Natural killer cell (primary cell): ENCODE measurements around the gene NFXL1. TPM values are rescaled to one million over a fixed set of nuclear protein-coding genes. Genes with fewer than 3 reads are reported as not detected.

ENCODE experiments used
- ATAC-seq, 3 donors: fragments of 150-1000 bp in 2 of 3; fragments of 200-7000 bp in 1 of 3; cut with Tn5 transposase; 1 replicate in 1 of 3; 2 replicates in 2 of 3; pipeline ENCODE4 v1.10.0; 2021; ENCODE audit warnings: mild to moderate bottlenecking in 2 of 3, moderate library complexity in 2 of 3
- DNase-seq, 2 donors: peaks; one replicate each; pipeline versions ENCODE4 v3.0.0 to v3.0.0-alpha.2; 2013 to 2021; ENCODE audit warnings: mixed read lengths in 1 of 2
- H3K27ac ChIP-seq: one replicate; pipeline ENCODE4 v1.5.1; 2013; ENCODE audit warnings: mild to moderate bottlenecking, low read length
- H3K27me3 ChIP-seq: one replicate; pipeline ENCODE4 v1.6.1; 2013; ENCODE audit warnings: low read length; ENCODE audit not compliant: control insufficient read depth, insufficient read depth
- H3K36me3 ChIP-seq: one replicate; pipeline ENCODE4 v1.6.1; 2013; ENCODE audit warnings: low read length; ENCODE audit not compliant: control insufficient read depth, insufficient read depth
- H3K4me1 ChIP-seq: one replicate; pipeline ENCODE4 v1.6.1; 2013; ENCODE audit warnings: low read length; ENCODE audit not compliant: control insufficient read depth, insufficient read depth
- H3K4me3 ChIP-seq: one replicate; pipeline ENCODE4 v1.5.1; 2013; ENCODE audit warnings: low read length
- H3K9me3 ChIP-seq: one replicate; pipeline ENCODE4 v1.6.1; 2013; ENCODE audit warnings: low read length; ENCODE audit not compliant: control insufficient read depth, insufficient read depth
- H3K27ac Mint-ChIP-seq, 2 donors: one replicate each; pipeline ENCODE4 v1.8.0; 2022; ENCODE audit warnings: mild to moderate bottlenecking in 2 of 2, mixed read lengths in 2 of 2, moderate library complexity in 1 of 2
- H3K27me3 Mint-ChIP-seq, 2 donors: one replicate each; pipeline ENCODE4 v1.8.0; 2022; ENCODE audit warnings: low read depth in 2 of 2, mixed read lengths in 2 of 2
- H3K36me3 Mint-ChIP-seq: one replicate; pipeline ENCODE4 v1.8.0; 2022; ENCODE audit warnings: mixed read lengths
- H3K4me1 Mint-ChIP-seq, 2 donors: one replicate each; pipeline ENCODE4 v1.8.0; 2022; ENCODE audit warnings: mixed read lengths in 2 of 2
- H3K4me3 Mint-ChIP-seq: one replicate; pipeline ENCODE4 v1.8.0; 2022; ENCODE audit warnings: mild to moderate bottlenecking, moderate library complexity, mixed read lengths
- H3K9me3 Mint-ChIP-seq, 2 donors: one replicate each; pipeline ENCODE4 v1.8.0; 2022; ENCODE audit warnings: mixed read lengths in 2 of 2
- CTCF ChIP-seq: fragments of 200-600 bp; IDR thresholded peaks from one replicate; pipeline ENCODE4 v1.8.0; 2022; ENCODE audit warnings: antibody characterized with exemption
- WGBS: methylation state at CpG from one replicate; pipeline ENCODE4 v1.1.7; 2013; ENCODE audit warnings: missing lambda C conversion rate; ENCODE audit not compliant: insufficient coverage; 5-methylcytosine and 5-hydroxymethylcytosine counted together
- intact Hi-C: fragments of 100-400 bp; cut with micrococcal nuclease; formaldehyde crosslinking; loops from one replicate; pipeline ENCODE4 v1.14.2; 2022
- total RNA-seq, 4 donors: library from RNA; stranded (reverse); fragments of 120-200 nt in 1 of 4; gene quantifications; one replicate each; pipeline versions ENCODE4 v1.2.3 to v1.2.4, GENCODE V29; 2013 to 2022

The NFXL1 gene
- total RNA-seq, 3 donors from 2014 or later (not counting 1 experiment from before 2014, with no cell fraction given) = 6.5 to 11.4 (median 9.9) TPM

GRCh38 chr4:47915378-47915777 is 995 bp upstream of the NFXL1 start:
- Mint-ChIP-seq H3K4me3 (peak overlapping the region; percentile 97), H3K4me1 (peaks cover 23 to 26% of the 10 kb centered on the region in 2 donors), H3K36me3 (no peaks in the 10 kb centered on the region), H3K27ac (no peak overlapping the region), H3K9me3 (no peaks in the 10 kb centered on the region), H3K27me3 (peaks cover 8 to 10% of the 10 kb centered on the region in 2 donors)
- Histone ChIP-seq H3K36me3 (no peaks in the 10 kb centered on the region), H3K4me3 (no peak overlapping the region), H3K4me1 (peaks cover 7% of the 10 kb centered on the region), H3K27me3 (no peaks in the 10 kb centered on the region), H3K27ac (no peak overlapping the region), H3K9me3 (no peaks in the 10 kb centered on the region)
- no peak for DNase-seq
- 10% methylated on average over 3 of the region's 3 CpGs for WGBS
- intact Hi-C loops = loop anchor here (2.0 to 10.0 kb wide), 2 partner anchors 219 to 427 kb away; partner anchors contain the start of gene TXK
- no peak for TF ChIP-seq CTCF
- ATAC-seq = no peak

GRCh38 chr4:47914926-47915237 is 499 bp upstream of the NFXL1 start:
- H3K4me1 Mint-ChIP-seq = peaks cover 23 to 26% of the 10 kb centered on the region in 2 donors
- peak overlapping the region; percentile 97 for H3K4me3 Mint-ChIP-seq
- H3K9me3 ChIP-seq = no peaks in the 10 kb centered on the region
- H3K27ac Mint-ChIP-seq = peak overlapping the region; percentile 10 to 88
- peak overlapping the region; percentile 85 for H3K4me3 ChIP-seq
- H3K27me3 Mint-ChIP-seq = peaks cover 4 to 5% of the 10 kb centered on the region in 2 donors
- H3K27ac ChIP-seq = no peak overlapping the region
- intact Hi-C loops = loop anchor here (2.0 to 10.0 kb wide), 2 partner anchors 220 to 428 kb away; partner anchors contain the start of gene TXK
- H3K4me1 ChIP-seq = peaks cover 7% of the 10 kb centered on the region
- peaks cover 1% of the 10 kb centered on the region for H3K36me3 ChIP-seq
- no peaks in the 10 kb centered on the region for H3K36me3 Mint-ChIP-seq
- DNase-seq = no peak
- WGBS = 0% methylated on average over 6 of the region's 6 CpGs
- ATAC-seq = no peak
- no peaks in the 10 kb centered on the region for H3K9me3 Mint-ChIP-seq
- no peaks in the 10 kb centered on the region for H3K27me3 ChIP-seq
- TF ChIP-seq CTCF = no peak

GRCh38 chr4:47913861-47914219 is 543 bp downstream of the NFXL1 start:
- H3K4me3 ChIP-seq = peak overlapping the region; percentile 85
- DNase-seq = peak; percentile 22 to 47
- peaks cover 23 to 26% of the 10 kb centered on the region in 2 donors for H3K4me1 Mint-ChIP-seq

More at GRCh38 chr4:47913861-47914219, 543 bp downstream of the NFXL1 start:
- H3K27ac ChIP-seq = no peak overlapping the region
- WGBS = under 1% methylated on average over 29 of the region's 29 CpGs
- peaks cover 2% of the 10 kb centered on the region for H3K36me3 ChIP-seq
- peaks cover 7% of the 10 kb centered on the region for H3K4me1 ChIP-seq
- H3K9me3 ChIP-seq = no peaks in the 10 kb centered on the region
- peak overlapping the region; percentile 97 for H3K4me3 Mint-ChIP-seq
- peak overlapping the region; percentile 74 to 88 for H3K27ac Mint-ChIP-seq
- no peaks in the 10 kb centered on the region for H3K27me3 ChIP-seq
- intact Hi-C loops = loop anchor here (2.0 to 10.0 kb wide), 2 partner anchors 221 to 429 kb away; partner anchors contain the start of gene TXK
- no peaks in the 10 kb centered on the region for H3K36me3 Mint-ChIP-seq
- no peak for ATAC-seq
- H3K27me3 Mint-ChIP-seq = peaks cover 0 to under 1% of the 10 kb centered on the region in 2 donors
- H3K9me3 Mint-ChIP-seq = no peaks in the 10 kb centered on the region
- no peak for TF ChIP-seq CTCF
